Measurements from ENCODE around the gene VIM.

Gene VIM

DNA sequence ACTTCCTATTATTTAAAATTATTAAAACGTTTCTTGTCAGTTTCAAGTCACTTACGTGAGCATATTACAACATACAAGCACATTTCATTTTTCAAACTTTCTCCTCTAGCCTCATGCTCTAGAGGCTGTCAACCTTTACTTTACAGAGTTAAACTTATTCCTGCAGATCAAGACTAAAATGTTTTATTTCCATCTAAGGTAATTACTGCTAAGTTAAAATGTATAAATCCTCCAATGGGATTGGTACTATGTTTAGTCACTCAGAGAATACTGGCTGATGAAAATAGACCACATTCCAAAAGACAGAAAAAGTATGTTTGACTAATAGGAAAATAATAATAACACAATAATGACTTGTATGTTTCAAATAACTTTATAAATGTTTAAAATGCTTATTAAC, 18.2 kb upstream of the VIM start:
- no peak for DNase-seq (ENCODE audit: low read depth in 1 of 2, low spot score in 1 of 2)
- no peaks in the 10 kb centered on the region for H3K27me3 ChIP-seq (ENCODE audit: insufficient read depth, poor library complexity, severe bottlenecking)
- no peak overlapping the region for H3K27ac ChIP-seq (replicated peaks)
- TF ChIP-seq CTCF (IDR thresholded peaks at IDR 0.05; ENCODE audit: insufficient read depth, low read length) (no peak), REST (IDR thresholded peaks at IDR 0.05; ENCODE audit: insufficient replicate concordance, low read depth) (no peak), POLR2AphosphoS5 (IDR thresholded peaks at IDR 0.05; ENCODE audit: low read depth) (no peak), GABPA (IDR thresholded peaks at IDR 0.05; ENCODE audit: low read depth) (no peak), SPI1 (IDR thresholded peaks at IDR 0.05; ENCODE audit: borderline replicate concordance, low read depth) (no peak)
- no peak overlapping the region for H3K4me3 ChIP-seq (replicated peaks; ENCODE audit: insufficient read depth, low read length)

DNA sequence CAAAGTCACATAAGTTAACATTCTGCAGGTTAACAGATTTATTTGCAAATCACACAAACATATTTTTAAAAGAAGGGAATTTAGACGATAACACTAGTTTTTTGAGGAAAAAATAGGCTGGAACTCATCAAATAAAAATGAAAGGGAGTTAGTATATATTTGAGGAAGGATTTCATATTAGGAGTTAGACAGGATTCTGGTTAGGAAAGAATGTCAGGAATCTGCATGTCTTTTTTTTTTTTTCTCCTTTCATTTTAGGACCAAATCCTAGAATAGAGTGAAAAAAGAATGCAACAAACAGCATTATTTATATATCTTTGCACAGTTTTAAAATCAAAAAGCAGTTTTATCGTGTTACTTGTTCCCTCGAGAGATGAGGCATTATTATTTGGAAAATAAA, 17.7 kb upstream of the VIM start:
- H3K4me3 ChIP-seq (replicated peaks; ENCODE audit: insufficient read depth, low read length), result no peak overlapping the region
- TF ChIP-seq GABPA (IDR thresholded peaks at IDR 0.05; ENCODE audit: low read depth) (no peak), REST (IDR thresholded peaks at IDR 0.05; ENCODE audit: insufficient replicate concordance, low read depth) (no peak), CTCF (IDR thresholded peaks at IDR 0.05; ENCODE audit: insufficient read depth, low read length) (no peak), POLR2AphosphoS5 (IDR thresholded peaks at IDR 0.05; ENCODE audit: low read depth) (no peak), SPI1 (IDR thresholded peaks at IDR 0.05; ENCODE audit: borderline replicate concordance, low read depth) (no peak)
- DNase-seq (ENCODE audit: low read depth in 1 of 2, low spot score in 1 of 2), result no peak
- no peak overlapping the region for H3K27ac ChIP-seq (replicated peaks)
- no peaks in the 10 kb centered on the region for H3K27me3 ChIP-seq (ENCODE audit: insufficient read depth, poor library complexity, severe bottlenecking)

DNA sequence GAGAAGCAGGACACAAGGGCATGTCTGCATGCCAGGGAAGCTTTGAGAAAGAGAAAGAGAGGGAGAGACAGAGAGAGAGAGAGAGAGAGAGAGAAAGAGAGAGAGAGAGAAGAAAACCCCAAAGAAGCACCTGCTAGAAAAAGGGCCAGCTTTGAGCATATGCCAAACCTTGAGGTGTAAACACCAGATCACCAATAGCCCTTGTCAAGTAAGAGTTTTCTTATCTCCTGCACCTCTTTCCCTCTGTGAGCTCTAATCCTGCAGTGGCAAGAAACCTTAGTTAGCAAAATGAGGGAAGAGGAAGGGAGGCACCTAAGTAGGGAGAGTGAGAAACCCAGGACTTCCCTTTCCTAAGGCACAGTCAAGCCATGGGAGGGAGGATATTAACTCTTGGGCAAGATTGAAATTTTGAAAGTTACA, 15.2 kb upstream of the VIM start:
- peak; percentile 26 to 73 for DNase-seq (ENCODE audit: low read depth in 1 of 2, low spot score in 1 of 2)
- no peaks in the 10 kb centered on the region for H3K27me3 ChIP-seq (ENCODE audit: insufficient read depth, poor library complexity, severe bottlenecking)
- H3K27ac ChIP-seq (replicated peaks), result peak overlapping the region; percentile 14; the same call in 1 of the 2 replicates
- H3K4me3 ChIP-seq (replicated peaks; ENCODE audit: insufficient read depth, low read length), result no peak overlapping the region
- TF ChIP-seq SPI1 (IDR thresholded peaks at IDR 0.05; ENCODE audit: borderline replicate concordance, low read depth) (peak; percentile 64; the same call in 1 of the 2 replicates), CTCF (IDR thresholded peaks at IDR 0.05; ENCODE audit: insufficient read depth, low read length) (no peak)

GRCh38 chr10:17213646-17214349, 14.2 kb upstream of the VIM start:
- Histone ChIP-seq H3K4me3 (replicated peaks; ENCODE audit: insufficient read depth, low read length) (no peak overlapping the region), H3K27me3 (ENCODE audit: insufficient read depth, poor library complexity, severe bottlenecking) (no peaks in the 10 kb centered on the region), H3K27ac (replicated peaks) (no peak overlapping the region)
- DNase-seq (ENCODE audit: low read depth in 1 of 2, low spot score in 1 of 2), result no peak
- TF ChIP-seq GABPA (IDR thresholded peaks at IDR 0.05; ENCODE audit: low read depth) (no peak), POLR2AphosphoS5 (IDR thresholded peaks at IDR 0.05; ENCODE audit: low read depth) (no peak), REST (IDR thresholded peaks at IDR 0.05; ENCODE audit: insufficient replicate concordance, low read depth) (no peak), SPI1 (IDR thresholded peaks at IDR 0.05; ENCODE audit: borderline replicate concordance, low read depth) (no peak), CTCF (IDR thresholded peaks at IDR 0.05; ENCODE audit: insufficient read depth, low read length) (no peak)
